Measurements from ENCODE around the gene CEP57.
"Not testable (repeated sequence)": the region's sequence is repeated elsewhere in the genome, so short reads cannot be mapped to it uniquely, and the experiment has no call there.

CEP57 gene

DNA sequence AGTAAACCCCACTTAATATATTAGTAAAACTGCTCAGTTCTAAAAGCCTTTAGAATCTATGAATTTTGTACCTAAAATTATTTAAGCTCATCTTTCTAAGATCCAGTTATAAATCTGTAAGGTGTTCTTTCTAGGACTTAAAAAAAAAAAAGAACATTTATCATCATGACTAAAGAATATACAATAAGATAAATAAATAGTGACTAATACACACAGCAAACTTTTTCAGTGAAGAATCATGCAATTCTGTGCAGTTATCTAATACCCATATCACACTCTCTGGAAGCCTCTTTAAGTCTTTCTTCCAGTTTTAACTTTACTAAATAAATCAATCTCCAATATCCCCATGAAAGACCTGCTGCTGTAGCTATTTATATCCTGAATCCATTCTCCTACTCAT lies 59.8 kb downstream of the CEP57 start:
- no peaks in the 10 kb centered on the region for H3K9me3 ChIP-seq (ENCODE audit: control insufficient read depth, low read length)
- H3K27me3 ChIP-seq (ENCODE audit: control insufficient read depth, insufficient read depth, low read length, poor library complexity, severe bottlenecking) = no peaks in the 10 kb centered on the region
- peaks cover 4% of the 10 kb centered on the region for H3K36me3 ChIP-seq (ENCODE audit: control insufficient read depth, insufficient read depth, low read length)
- no peak overlapping the region for H3K4me3 ChIP-seq (ENCODE audit: insufficient read depth, low read depth, low read length)
- no peaks in the 10 kb centered on the region for H3K4me1 ChIP-seq (ENCODE audit: control insufficient read depth, insufficient read depth, low read length)
- H3K27ac ChIP-seq (ENCODE audit: insufficient read depth, low read depth, low read length, poor library complexity, severe bottlenecking) = no peak overlapping the region

DNA sequence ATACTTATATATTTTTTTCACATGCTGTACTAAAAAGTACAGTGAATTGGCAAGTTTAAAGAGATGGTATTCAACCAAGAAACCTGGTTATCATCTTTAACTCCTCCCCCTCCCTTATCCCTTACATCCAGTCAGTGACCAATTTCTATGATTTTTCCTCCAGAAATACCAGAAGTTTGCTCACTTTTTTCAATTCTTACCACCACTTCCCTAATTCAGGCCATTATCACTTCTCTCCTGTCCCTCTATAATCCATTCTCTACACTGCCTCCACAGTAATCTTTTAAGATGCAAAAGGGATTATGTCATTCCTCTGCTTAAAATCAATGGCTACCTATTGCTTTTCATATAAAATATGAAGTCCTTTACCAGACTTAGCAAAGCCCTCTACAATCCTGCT lies 62.8 kb downstream of the CEP57 start:
- Histone ChIP-seq H3K27me3 (ENCODE audit: control insufficient read depth, insufficient read depth, low read length, poor library complexity, severe bottlenecking) (no peaks in the 10 kb centered on the region), H3K4me1 (ENCODE audit: control insufficient read depth, insufficient read depth, low read length) (no peaks in the 10 kb centered on the region), H3K4me3 (ENCODE audit: insufficient read depth, low read depth, low read length) (no peak overlapping the region), H3K27ac (ENCODE audit: insufficient read depth, low read depth, low read length, poor library complexity, severe bottlenecking) (no peak overlapping the region), H3K36me3 (ENCODE audit: control insufficient read depth, insufficient read depth, low read length) (peaks cover 4% of the 10 kb centered on the region), H3K9me3 (ENCODE audit: control insufficient read depth, low read length) (no peaks in the 10 kb centered on the region)

DNA sequence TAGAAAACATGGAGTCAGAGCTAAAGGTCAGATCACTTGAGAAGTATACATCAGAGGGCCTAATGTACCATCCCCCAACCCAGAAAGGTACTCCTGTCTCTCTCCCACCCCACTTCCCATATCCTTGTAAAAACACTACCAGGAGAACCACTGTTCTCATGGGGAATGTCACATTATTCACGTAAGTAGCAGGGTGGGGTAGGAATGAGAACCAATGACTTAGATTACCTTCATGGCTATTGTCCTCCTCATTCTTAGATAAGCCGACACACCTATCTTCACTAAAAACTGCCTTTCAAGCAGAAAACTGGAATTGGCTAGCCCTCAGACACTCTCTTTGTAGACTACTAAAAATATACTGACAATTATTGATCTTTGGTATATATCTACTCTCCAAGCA lies 63.6 kb downstream of the CEP57 start:
- no peaks in the 10 kb centered on the region for H3K27me3 ChIP-seq (ENCODE audit: control insufficient read depth, insufficient read depth, low read length, poor library complexity, severe bottlenecking)
- 95 to 100% methylated on average over 2 of the region's 2 CpGs for WGBS, 2 experiments
- no peak overlapping the region for H3K4me3 ChIP-seq (ENCODE audit: insufficient read depth, low read depth, low read length)
- no peaks in the 10 kb centered on the region for H3K4me1 ChIP-seq (ENCODE audit: control insufficient read depth, insufficient read depth, low read length)
- no peak overlapping the region for H3K27ac ChIP-seq (ENCODE audit: insufficient read depth, low read depth, low read length, poor library complexity, severe bottlenecking)
- peaks cover 4% of the 10 kb centered on the region for H3K36me3 ChIP-seq (ENCODE audit: control insufficient read depth, insufficient read depth, low read length)
- no peaks in the 10 kb centered on the region for H3K9me3 ChIP-seq (ENCODE audit: control insufficient read depth, low read length)

DNA sequence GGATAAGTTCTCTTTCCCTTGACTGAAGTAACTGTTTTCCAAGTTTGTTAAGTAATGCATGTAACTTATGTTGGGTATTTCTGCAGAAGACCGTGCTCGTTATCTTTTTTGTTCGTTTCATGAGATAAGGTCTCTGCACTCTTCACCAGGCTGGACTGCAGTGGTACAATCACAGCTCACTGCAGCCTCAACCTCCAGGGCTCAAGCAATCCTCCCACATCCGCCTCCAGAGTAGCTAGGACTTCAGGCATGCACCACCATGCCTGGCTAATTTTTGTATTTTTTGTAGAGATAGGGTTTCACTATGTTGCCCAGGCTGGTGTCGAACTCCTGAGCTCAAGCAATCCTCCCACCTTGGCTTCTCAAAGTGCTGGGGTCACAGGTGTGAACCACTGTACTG lies 64.1 kb downstream of the CEP57 start:
- H3K36me3 ChIP-seq (ENCODE audit: control insufficient read depth, insufficient read depth, low read length) = not testable (repeated sequence)

DNA sequence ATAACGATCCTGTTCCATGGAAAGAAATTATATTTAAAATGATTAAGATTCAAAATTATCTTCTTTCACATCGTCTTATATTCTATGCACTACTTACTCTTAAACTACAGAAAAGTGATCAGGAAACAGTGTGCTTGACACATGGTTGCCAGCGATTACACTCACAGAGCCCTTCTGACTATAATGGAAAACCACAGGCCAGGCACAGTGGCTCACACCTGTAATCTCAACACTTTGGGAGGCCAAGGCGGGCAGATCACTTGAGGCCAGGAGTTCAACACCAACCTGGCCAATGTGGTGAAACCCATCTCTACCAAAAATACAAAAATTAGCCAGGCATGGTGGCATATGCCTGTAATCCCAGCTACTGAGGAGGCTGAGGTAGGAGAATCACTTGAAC lies 69.7 kb downstream of the CEP57 start:
- 90% methylated on average over 3 of the region's 4 CpGs for WGBS, 2 experiments
- H3K4me3 ChIP-seq (ENCODE audit: insufficient read depth, low read depth, low read length); H3K27ac ChIP-seq (ENCODE audit: insufficient read depth, low read depth, low read length, poor library complexity, severe bottlenecking); H3K9me3 ChIP-seq (ENCODE audit: control insufficient read depth, low read length); H3K36me3 ChIP-seq (ENCODE audit: control insufficient read depth, insufficient read depth, low read length); H3K4me1 ChIP-seq (ENCODE audit: control insufficient read depth, insufficient read depth, low read length); H3K27me3 ChIP-seq (ENCODE audit: control insufficient read depth, insufficient read depth, low read length, poor library complexity, severe bottlenecking): not testable (repeated sequence)

More for the DNA sequence above, 64.1 kb downstream of the CEP57 start:
- 91 to 95% methylated on average over 5 of the region's 5 CpGs for WGBS, 2 experiments
- not testable (repeated sequence) for H3K4me3 ChIP-seq (ENCODE audit: insufficient read depth, low read depth, low read length); H3K4me1 ChIP-seq (ENCODE audit: control insufficient read depth, insufficient read depth, low read length); H3K27me3 ChIP-seq (ENCODE audit: control insufficient read depth, insufficient read depth, low read length, poor library complexity, severe bottlenecking); H3K9me3 ChIP-seq (ENCODE audit: control insufficient read depth, low read length); H3K27ac ChIP-seq (ENCODE audit: insufficient read depth, low read depth, low read length, poor library complexity, severe bottlenecking)

DNA sequence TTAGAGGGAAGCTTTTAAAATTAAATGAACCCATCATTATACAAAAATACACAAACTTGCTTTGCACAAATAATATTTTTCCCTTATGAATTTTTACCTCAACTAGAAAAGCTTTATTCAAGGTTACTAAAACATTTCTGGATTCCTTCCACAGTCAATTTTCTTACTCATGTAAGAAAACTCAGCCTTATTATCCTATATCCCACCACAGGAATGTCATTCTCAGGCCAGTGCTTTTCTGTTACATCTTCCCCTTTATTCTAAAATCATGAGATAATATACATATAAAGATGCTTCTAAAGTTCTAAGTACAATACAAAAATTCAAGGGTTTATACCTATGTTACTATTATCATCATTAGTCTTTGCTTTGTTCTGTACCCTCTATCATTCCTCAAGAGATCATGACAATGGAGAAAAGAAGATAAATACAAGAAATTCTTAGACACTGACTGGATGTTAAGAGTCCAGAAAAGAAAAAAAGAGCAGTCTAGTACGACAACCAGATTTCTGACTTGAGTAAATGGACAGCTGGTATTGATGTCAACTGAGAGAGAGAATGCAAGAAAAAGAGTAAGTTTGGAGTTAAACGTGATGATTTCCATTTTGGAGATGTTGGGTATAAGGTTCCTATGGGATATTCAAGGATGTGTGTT lies 73.3 kb downstream of the CEP57 start:
- Histone ChIP-seq H3K36me3 (ENCODE audit: control insufficient read depth, insufficient read depth, low read length) (no peaks in the 10 kb centered on the region), H3K9me3 (ENCODE audit: control insufficient read depth, low read length) (no peaks in the 10 kb centered on the region), H3K4me3 (ENCODE audit: insufficient read depth, low read depth, low read length) (no peak overlapping the region), H3K4me1 (ENCODE audit: control insufficient read depth, insufficient read depth, low read length) (no peaks in the 10 kb centered on the region), H3K27me3 (ENCODE audit: control insufficient read depth, insufficient read depth, low read length, poor library complexity, severe bottlenecking) (no peaks in the 10 kb centered on the region), H3K27ac (ENCODE audit: insufficient read depth, low read depth, low read length, poor library complexity, severe bottlenecking) (no peak overlapping the region)
- WGBS, 2 experiments = 96 to 97% methylated on average over 2 of the region's 2 CpGs

DNA sequence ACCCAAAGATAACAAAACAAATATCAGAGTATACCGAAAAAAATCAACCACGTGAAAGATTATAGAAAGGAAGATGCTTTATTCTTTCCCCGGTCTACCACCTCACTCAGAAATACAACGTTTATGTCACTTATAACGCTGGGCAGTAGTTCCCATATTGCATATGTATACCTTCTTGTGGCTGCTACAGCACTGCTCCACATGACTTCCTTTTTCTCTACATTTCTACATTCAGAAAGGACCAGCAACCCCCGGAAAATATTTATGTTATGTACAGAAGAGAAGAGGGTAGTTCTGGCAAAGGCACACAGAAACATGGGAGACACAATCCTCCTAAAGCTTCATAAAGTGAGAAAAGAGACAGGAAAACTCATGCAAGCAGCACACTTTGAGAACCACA lies 76.8 kb downstream of the CEP57 start:
- WGBS, 2 experiments = 92 to 96% methylated on average over 5 to 6 of the region's 6 CpGs
- Histone ChIP-seq H3K4me3 (ENCODE audit: insufficient read depth, low read depth, low read length) (no peak overlapping the region), H3K27ac (ENCODE audit: insufficient read depth, low read depth, low read length, poor library complexity, severe bottlenecking) (no peak overlapping the region), H3K4me1 (ENCODE audit: control insufficient read depth, insufficient read depth, low read length) (no peaks in the 10 kb centered on the region), H3K9me3 (ENCODE audit: control insufficient read depth, low read length) (no peaks in the 10 kb centered on the region), H3K27me3 (ENCODE audit: control insufficient read depth, insufficient read depth, low read length, poor library complexity, severe bottlenecking) (no peaks in the 10 kb centered on the region), H3K36me3 (ENCODE audit: control insufficient read depth, insufficient read depth, low read length) (no peaks in the 10 kb centered on the region)

DNA sequence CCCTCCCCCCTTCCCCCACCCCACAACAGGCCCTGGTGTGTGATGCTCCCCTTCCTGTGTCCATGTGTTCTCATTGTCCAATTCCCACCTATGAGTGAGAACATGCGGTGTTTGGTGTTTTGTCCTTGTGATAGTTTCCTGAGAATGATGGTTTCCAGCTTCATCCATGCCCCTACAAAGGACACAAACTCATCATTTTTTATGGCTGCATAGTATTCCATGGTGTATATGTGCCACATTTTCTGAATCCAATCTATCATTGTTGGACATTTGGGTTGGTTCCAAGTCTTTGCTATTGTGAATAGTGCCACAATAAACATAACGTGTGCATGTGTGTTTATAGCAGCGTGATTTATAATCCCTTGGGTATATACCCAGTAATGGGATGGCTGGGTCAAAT lies 80.6 kb downstream of the CEP57 start:
- 100% methylated on average over 2 to 3 of the region's 3 CpGs for WGBS, 2 experiments
- not testable (repeated sequence) for H3K4me1 ChIP-seq (ENCODE audit: control insufficient read depth, insufficient read depth, low read length); H3K4me3 ChIP-seq (ENCODE audit: insufficient read depth, low read depth, low read length); H3K36me3 ChIP-seq (ENCODE audit: control insufficient read depth, insufficient read depth, low read length); H3K9me3 ChIP-seq (ENCODE audit: control insufficient read depth, low read length); H3K27ac ChIP-seq (ENCODE audit: insufficient read depth, low read depth, low read length, poor library complexity, severe bottlenecking); H3K27me3 ChIP-seq (ENCODE audit: control insufficient read depth, insufficient read depth, low read length, poor library complexity, severe bottlenecking)

DNA sequence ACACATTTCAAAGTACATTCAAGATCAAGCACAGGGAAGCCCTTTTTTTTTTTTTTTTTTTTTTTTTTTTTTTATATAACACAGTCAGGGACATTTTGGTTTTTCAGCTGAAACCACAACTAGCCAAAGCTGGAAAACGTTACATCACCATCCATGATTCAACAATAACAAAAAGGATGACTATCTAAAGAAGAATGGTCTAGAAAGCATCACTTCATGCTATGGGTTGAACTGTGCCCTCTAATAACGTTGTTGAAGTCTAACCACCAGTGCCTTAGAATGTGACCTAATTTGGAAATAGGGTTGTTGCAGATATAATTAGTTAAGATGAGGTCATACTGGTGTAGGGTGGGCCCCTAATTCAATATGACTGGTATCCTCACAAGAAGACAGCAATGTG lies 87.0 kb downstream of the CEP57 start:
- Histone ChIP-seq H3K4me3 (ENCODE audit: insufficient read depth, low read depth, low read length) (no peak overlapping the region), H3K27me3 (ENCODE audit: control insufficient read depth, insufficient read depth, low read length, poor library complexity, severe bottlenecking) (no peaks in the 10 kb centered on the region), H3K27ac (ENCODE audit: insufficient read depth, low read depth, low read length, poor library complexity, severe bottlenecking) (no peak overlapping the region), H3K36me3 (ENCODE audit: control insufficient read depth, insufficient read depth, low read length) (no peaks in the 10 kb centered on the region), H3K4me1 (ENCODE audit: control insufficient read depth, insufficient read depth, low read length) (no peaks in the 10 kb centered on the region), H3K9me3 (ENCODE audit: control insufficient read depth, low read length) (no peaks in the 10 kb centered on the region)
- WGBS, 2 experiments = 88 to 91% methylated on average over 2 of the region's 2 CpGs
